PFSK-1 (cell line): Measurements from ENCODE around the gene LAMB4.

ENCODE experiments used
- POLR2AphosphoS5 ChIP-seq: IDR thresholded peaks from 2 replicates; pipeline ENCODE4 v1.6.1; 2012; ENCODE audit warnings: low read depth, mild to moderate bottlenecking, control low read depth, low read length, moderate library complexity
- SIN3A ChIP-seq: IDR thresholded peaks from 2 replicates; pipeline ENCODE4 v1.6.1; 2012; ENCODE audit warnings: mild to moderate bottlenecking, low read length, moderate library complexity, borderline replicate concordance; ENCODE audit not compliant: insufficient read depth
- TAF1 ChIP-seq: IDR thresholded peaks from 2 replicates; pipeline ENCODE4 v1.6.1; 2012; ENCODE audit warnings: low read length, control low read depth, borderline replicate concordance; ENCODE audit not compliant: insufficient read depth

GRCh38 chr7:108062250-108063014 is 67.7 kb downstream of the LAMB4 start:
- TF ChIP-seq POLR2AphosphoS5 (no peak), TAF1 (no peak), SIN3A (no peak)
